Measurements from ENCODE around the gene ABCC1.

DNA sequence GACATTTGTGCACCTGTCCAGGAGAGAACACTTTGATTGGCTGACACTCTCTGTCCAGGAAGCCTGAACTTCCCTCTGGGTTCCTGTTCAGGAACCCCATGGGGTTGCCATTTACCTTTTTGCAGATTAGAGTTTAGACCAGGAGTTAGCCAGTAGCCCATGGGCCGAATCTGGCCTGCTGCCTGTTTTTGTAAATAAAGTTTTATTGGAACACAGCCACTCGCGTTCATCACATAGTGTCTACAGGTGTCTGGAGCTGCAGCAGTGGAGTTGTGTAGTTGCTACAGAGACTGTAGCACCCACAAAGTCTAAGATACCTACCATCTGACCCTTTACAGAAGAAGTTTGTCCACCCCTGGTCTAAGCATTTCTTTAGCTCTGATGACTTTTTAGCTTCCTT, 70.9 kb downstream of the ABCC1 start:
- TF ChIP-seq, protein P1, sequence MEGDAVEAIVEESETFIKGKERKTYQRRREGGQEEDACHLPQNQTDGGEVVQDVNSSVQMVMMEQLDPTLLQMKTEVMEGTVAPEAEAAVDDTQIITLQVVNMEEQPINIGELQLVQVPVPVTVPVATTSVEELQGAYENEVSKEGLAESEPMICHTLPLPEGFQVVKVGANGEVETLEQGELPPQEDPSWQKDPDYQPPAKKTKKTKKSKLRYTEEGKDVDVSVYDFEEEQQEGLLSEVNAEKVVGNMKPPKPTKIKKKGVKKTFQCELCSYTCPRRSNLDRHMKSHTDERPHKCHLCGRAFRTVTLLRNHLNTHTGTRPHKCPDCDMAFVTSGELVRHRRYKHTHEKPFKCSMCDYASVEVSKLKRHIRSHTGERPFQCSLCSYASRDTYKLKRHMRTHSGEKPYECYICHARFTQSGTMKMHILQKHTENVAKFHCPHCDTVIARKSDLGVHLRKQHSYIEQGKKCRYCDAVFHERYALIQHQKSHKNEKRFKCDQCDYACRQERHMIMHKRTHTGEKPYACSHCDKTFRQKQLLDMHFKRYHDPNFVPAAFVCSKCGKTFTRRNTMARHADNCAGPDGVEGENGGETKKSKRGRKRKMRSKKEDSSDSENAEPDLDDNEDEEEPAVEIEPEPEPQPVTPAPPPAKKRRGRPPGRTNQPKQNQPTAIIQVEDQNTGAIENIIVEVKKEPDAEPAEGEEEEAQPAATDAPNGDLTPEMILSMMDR (IDR thresholded peaks at IDR 0.05; ENCODE audit: poor library complexity), result no peak
- TF ChIP-seq EZH2 (IDR thresholded peaks at IDR 0.05; ENCODE audit: borderline replicate concordance) (no peak), EZH2phosphoT487 (IDR thresholded peaks at IDR 0.05; ENCODE audit: low read depth, severe bottlenecking, unreplicated experiment) (no peak)
